Measurements from ENCODE around the gene XYLB. TPM values are rescaled to one million over a fixed set of nuclear protein-coding genes. Genes with fewer than 3 reads are reported as not detected.

Gene XYLB
- total and polyA plus RNA-seq, 2 of the 13 experiments (the other 11 are each of a cell fraction or from before 2014, with no cell fraction given) = 25.9 to 30.0 TPM

DNA sequence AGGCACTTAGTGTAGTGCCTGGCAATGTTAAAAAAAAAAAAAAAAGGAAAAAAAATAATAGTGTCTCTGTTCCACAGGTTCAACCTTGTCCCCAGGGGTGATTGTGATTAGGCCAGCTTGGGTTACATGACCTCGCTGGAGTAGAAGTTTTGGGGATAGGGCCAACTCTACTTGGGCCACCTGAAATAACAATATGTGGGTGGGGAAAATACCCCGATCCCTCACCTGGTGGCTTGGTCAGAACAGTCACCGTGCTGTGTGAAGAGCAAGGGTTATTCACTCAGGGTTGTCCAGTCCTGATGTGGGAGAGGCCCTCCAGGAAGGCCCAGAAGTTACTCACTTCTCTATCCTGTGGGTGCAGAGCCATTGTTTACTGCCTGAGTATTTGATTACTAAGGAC is 19.5 kb downstream of the XYLB start (continued):
- TF ChIP-seq SNAPC4 (CRISPR knock-in tag; IDR thresholded peaks at IDR 0.05) (no peak), PAF1 (CRISPR knock-in tag; IDR thresholded peaks at IDR 0.05) (no peak), ZBTB2 (CRISPR knock-in tag; IDR thresholded peaks at IDR 0.05; ENCODE audit: low read depth) (no peak)

DNA sequence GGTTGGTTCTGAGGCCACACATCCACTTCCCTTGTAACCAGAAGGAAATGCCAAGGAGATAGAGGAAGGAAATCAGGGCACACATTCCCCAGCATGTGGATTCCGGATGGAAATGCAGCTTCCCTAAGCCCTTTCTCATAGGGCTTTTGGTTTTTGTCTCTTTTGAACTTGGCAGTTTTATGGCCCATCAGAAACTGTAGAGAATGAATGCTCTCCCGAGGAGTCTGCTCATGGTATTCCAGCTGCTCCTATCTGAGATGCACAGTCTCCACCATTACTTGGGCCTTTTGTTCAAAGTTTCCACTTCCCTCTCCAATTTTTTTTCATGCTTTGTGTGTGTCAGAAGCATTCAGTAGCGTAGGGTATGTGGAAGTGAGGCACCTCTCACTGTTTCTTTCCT is 21.2 kb downstream of the XYLB start:
- no peak overlapping the region for H2AFZ ChIP-seq (ENCODE audit: low read length)
- intact Hi-C loops (cut with micrococcal nuclease; ENCODE audit: unreplicated experiment) (no loop called here), in situ Hi-C loops (cut with HindIII; ENCODE audit: extremely low pct_ligation_motif_present, low pct_unique_long_range_greater_than_20kb) (no loop called here)
- ChIA-PET POLR2A (interaction anchor here (1.1 kb wide), 1 partner anchor 203 kb away, joined by 3 read pairs; no protein-coding TSS in a partner anchor), CTCF (ENCODE audit: low intra/inter-chr PET ratio, low total read pairs) (interaction anchor here (2.4 kb wide), 1 partner anchor 112 kb away, joined by 6 read pairs; no protein-coding TSS in a partner anchor)
- TF ChIP-seq, protein P1, sequence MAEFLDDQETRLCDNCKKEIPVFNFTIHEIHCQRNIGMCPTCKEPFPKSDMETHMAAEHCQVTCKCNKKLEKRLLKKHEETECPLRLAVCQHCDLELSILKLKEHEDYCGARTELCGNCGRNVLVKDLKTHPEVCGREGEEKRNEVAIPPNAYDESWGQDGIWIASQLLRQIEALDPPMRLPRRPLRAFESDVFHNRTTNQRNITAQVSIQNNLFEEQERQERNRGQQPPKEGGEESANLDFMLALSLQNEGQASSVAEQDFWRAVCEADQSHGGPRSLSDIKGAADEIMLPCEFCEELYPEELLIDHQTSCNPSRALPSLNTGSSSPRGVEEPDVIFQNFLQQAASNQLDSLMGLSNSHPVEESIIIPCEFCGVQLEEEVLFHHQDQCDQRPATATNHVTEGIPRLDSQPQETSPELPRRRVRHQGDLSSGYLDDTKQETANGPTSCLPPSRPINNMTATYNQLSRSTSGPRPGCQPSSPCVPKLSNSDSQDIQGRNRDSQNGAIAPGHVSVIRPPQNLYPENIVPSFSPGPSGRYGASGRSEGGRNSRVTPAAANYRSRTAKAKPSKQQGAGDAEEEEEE (CRISPR knock-in tag; IDR thresholded peaks at IDR 0.05; ENCODE audit: borderline replicate concordance) = no peak
- TF ChIP-seq ZNF879 (CRISPR knock-in tag; IDR thresholded peaks at IDR 0.05) = no peak
- no peak for TF ChIP-seq ZBTB1 (CRISPR knock-in tag; IDR thresholded peaks at IDR 0.05; ENCODE audit: borderline replicate concordance)
- FAIRE-seq (no peak), ATAC-seq (no peak), DNase-seq (ENCODE audit: low spot score) (no peak)
- no peak overlapping the region for H3K27ac ChIP-seq (ENCODE audit: extremely low read length, insufficient read depth, low read length)
- H3K27me3 ChIP-seq (ENCODE audit: control insufficient read depth in 1 of 2, insufficient read depth in 2 of 2, low read length in 2 of 2) = no peaks in the 10 kb centered on the region
- no peak overlapping the region for H3K4me2 ChIP-seq (ENCODE audit: low read depth, low read length)
- H4K20me1 ChIP-seq (ENCODE audit: insufficient read depth, low read length) = no peaks in the 10 kb centered on the region
- BruUV-seq (replicated peaks) = no TSS peak
- H3K4me1 ChIP-seq (ENCODE audit: insufficient read depth, low read length) = no peaks in the 10 kb centered on the region
- H3K4me3 ChIP-seq (replicated peaks in 1 of 3; ENCODE audit: insufficient read depth in 1 of 3, low read depth in 2 of 3, low read length in 3 of 3) = no peak overlapping the region
- no peak overlapping the region for H3K9ac ChIP-seq (ENCODE audit: insufficient read depth, low read depth, low read length)
- H3K79me2 ChIP-seq (ENCODE audit: insufficient read depth, low read length) = no peaks in the 10 kb centered on the region
- WGBS (ENCODE audit: low lambda C conversion rate) = 94% methylated on average over 3 of the region's 3 CpGs
- peaks cover 31 to 93% of the 10 kb centered on the region in 2 experiments for H3K36me3 ChIP-seq (replicated peaks in 1 of 2; ENCODE audit: control insufficient read depth in 1 of 2, insufficient read depth in 2 of 2, low read length in 2 of 2)
- no peaks in the 10 kb centered on the region for H3K9me3 ChIP-seq (ENCODE audit: low read length)

Measured in HepG2 (cell line).